Activated CD4-positive, CD25-positive, alpha-beta regulatory T cell treated with anti-CD3 and anti-CD28 coated beads, Interleukin-2, amount 50 U/mL, for 72 hours (primary cell): ENCODE results near the gene FDXR.
"Not testable (repeated sequence)": the region's sequence is repeated elsewhere in the genome, so short reads cannot be mapped to it uniquely, and the experiment has no call there.

ENCODE experiments used
- DNase-seq: peaks from one replicate; pipeline ENCODE4 v3.0.0; 2021

Gene FDXR, protein sequence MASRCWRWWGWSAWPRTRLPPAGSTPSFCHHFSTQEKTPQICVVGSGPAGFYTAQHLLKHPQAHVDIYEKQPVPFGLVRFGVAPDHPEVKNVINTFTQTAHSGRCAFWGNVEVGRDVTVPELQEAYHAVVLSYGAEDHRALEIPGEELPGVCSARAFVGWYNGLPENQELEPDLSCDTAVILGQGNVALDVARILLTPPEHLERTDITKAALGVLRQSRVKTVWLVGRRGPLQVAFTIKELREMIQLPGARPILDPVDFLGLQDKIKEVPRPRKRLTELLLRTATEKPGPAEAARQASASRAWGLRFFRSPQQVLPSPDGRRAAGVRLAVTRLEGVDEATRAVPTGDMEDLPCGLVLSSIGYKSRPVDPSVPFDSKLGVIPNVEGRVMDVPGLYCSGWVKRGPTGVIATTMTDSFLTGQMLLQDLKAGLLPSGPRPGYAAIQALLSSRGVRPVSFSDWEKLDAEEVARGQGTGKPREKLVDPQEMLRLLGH

GRCh38 chr17:74872313-74873036 is at the start of gene FDXR:
TSS of gene FDXR (minus strand) at chr17:74872994. CDS start at chr17:74872944, 50 bp downstream.
- DNase-seq, result no peak

- DNase-seq, result no peak
Measured at GRCh38 chr17:74922172-74922571, 49.4 kb upstream of the FDXR start.

- no peak for DNase-seq
Measured at GRCh38 chr17:74921769-74922168, 49.0 kb upstream of the FDXR start.

DNA sequence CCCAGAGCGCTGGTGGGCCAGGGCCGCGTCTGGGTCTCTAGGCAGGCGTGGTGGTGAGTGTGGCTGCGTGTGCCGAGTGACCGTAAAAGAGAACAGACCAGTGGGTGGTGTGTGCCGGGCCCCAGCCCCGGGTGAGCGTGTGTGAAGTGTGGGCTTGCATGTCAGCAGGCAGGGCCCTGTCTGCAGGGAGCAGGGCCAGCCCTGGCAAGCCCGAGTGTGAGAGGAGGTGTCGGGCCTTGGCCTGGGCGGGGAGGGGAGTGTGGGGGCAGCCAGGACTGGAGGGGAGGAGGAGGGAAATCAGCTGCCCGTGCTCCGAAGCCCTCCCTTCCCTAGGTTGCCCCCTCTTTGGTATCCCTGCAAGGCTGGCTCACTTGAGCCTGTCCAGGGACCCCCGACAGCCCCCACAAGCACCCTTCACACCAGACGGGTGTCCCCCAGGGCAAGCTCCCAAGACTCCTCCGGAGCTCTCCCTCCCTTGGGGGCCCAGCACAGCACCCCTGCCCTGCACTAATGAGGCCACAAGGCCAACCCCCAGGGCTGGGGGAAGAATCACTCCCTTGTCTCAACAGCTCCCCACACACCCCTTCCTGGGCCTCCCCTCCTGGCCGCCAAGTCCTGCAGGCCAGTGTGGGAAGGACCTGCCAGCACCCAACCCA is 48.4 kb upstream of the FDXR start:
- no peak for DNase-seq

GRCh38 chr17:74920642-74921025 is 47.8 kb upstream of the FDXR start:
- no peak for DNase-seq

DNA sequence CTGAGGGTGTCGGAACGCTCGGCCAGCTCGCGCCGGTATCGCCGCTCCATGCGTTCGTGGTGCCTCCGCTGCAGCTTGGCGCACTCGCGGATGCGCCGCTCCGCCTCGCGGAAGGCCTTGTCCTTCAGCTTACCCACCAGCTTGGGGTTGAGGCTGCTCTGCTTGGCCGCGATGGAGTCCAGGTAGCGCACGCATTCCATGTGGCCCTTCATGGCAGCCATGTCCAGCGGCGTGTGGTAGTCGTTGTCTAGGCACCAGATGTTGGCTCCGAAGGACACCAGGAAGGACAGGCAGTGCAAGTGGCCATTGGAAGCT is 47.5 kb upstream of the FDXR start:
- DNase-seq, result no peak

DNA sequence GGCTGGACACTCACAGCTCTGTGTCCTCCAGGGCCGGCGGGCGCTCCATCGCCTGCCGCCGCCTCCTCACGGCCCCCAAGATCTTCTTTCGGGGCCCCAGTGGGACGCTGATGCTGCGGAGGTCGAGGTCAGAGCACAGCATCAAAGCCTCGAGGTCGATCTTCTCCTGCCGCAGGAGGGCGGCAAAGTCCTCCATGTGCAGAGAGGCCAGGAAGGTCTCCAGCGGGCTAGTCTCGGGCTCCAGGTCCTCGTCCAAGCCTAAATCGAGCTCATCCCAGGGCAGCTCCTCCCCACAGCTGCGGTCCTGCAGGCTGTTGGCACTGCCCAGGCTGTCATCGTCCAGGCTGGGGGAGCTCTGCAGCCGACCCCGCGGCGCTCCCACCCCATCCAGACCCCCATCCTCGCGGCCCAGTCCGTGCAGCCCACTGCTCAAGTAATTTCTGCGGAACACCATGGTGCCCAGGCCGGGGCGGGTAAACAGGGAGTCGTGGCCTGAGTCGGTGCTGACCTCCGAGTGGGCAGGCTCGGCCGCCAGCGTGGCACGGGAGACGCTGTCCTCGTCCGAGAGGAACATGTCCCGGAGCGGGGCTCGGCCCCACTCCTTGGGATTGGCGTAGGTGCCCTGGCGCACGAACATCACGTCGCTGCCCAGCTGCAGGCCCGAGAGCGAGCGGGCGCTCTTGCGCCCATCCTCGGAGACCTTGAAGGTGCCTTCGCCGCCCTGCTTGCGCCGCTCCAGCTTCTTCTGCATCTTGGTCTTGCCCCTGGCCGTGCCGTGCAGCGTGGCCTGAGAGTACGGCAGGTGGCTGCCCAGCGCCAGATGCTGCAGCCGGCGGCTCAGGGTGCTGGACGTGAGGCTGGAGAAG is 46.9 kb upstream of the FDXR start:
- no peak for DNase-seq

DNA sequence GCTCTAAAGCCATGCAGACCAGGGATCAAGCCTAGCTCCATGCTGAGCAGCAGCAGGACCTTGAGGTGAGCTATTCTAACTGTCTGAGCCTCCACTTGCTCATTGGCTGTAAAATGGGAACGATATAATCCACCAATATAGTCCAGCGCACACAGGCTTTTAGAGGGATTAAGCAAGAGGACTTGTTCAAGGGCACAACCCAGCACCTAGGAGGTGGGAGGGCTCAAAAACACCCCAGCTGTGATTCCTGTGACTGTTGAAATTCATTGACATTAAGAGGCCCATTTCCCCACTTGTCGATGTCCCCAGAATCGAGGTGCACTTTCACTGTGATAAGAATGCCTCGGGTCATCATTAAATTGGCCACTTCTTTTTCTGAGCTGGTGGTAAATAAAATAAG is 46.1 kb upstream of the FDXR start:
- no peak for DNase-seq

- no peak for DNase-seq
Measured at GRCh38 chr17:74917430-74917829, 44.6 kb upstream of the FDXR start.

GRCh38 chr17:74916851-74917199 is 44.0 kb upstream of the FDXR start:
- no peak for DNase-seq

DNA sequence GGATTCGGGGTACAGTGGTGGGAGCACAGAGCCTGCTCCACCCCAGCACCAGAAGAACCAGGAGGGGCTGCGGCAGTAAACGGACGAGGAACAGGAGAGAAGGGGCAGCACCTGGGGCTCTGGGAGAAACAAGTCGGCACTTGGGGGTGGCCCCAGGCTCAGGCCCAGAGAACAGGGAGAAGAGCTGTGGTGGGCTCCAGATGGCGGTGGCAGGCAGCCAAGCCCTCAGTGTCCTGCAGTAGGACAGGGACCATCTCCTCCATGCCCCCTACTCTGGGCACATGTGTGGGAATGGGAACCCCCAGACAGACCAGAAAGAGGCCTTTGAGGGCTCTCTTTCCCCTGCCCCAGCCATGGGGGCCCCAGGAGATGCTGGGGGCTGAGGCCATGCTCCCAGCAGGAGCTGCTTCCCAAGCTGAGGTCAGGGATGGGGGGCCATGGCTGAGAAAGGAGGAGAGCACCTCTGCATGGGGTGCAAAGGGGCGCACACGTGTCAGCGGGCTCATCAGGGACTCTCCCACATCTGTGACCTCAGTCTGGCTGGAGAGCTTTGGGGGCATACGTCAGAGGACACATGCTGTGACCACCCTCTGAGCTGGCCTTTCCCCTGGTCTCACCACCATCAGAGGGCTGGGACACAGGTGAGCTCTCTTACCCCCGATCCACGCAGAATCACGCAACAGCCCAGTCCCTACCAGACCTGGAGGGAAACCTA is 43.5 kb upstream of the FDXR start:
- DNase-seq, result no peak

DNA sequence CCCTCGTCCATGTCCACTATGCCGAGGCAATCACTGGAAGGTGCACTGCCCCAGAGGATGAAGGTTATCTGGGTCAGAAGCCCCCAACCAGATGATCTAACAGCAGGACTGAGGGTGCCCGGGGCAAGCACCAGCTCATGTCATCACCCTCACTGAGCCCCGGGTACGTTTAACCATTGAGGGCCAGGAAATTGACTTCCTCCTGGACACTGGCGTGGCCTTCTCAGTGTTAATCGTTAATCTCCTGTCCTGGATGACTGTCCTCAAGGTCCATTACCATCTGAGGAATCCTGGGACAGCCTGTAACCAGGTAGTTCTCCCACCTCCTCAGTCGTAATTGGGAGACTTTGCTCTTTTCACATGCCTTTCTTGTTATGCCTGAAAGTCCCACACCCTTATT is 38.6 kb upstream of the FDXR start:
- DNase-seq, result not testable (repeated sequence)

DNA sequence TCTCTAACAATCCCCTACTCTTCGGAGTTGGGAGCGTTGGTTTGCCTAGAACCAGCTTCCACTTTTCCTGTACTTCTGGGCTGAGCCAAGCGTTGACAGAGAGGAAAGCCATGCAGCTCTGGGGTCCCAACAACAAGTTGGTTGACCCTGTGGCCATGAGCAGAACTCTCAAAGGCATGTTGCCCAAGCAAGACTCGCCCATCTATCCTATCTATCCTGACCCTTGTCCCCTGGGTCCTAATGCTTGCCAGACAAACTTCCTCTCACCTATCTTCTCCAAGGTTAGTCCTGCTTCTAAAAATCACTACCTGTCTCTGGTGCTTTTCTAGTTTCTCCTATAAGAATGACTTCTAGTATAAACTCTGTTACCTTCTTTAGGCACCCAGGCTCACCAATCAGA is 36.3 kb upstream of the FDXR start:
- not testable (repeated sequence) for DNase-seq

GRCh38 chr17:74907012-74907411 is 34.2 kb upstream of the FDXR start:
- no peak for DNase-seq

DNA sequence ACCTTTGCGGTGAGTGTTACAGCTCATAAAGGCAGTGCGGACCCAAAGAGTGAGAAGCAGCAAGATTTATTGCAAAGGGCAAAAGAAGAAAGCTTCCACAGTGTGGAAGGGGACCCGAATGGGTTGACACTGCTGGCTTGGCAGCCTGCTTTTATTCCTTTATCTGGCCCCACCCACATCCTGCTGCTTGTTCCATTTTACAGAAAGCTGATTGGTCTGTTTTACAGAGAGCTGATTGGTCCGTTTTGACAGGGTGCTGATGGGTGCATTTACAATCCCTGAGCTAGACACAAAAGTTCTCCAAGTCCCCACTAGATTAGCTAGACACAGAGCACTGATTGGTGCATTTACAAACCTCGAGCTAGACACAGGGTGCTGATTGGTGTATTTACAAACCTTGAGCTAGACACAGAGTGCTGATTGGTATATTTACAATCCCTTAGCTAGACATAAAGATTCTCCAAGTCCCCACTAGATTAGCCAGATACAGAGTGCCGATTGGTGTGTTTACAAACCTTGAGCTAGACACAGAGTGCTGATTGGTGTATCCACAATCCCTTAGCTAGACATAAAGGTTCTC is 33.5 kb upstream of the FDXR start:
- not testable (repeated sequence) for DNase-seq

DNA sequence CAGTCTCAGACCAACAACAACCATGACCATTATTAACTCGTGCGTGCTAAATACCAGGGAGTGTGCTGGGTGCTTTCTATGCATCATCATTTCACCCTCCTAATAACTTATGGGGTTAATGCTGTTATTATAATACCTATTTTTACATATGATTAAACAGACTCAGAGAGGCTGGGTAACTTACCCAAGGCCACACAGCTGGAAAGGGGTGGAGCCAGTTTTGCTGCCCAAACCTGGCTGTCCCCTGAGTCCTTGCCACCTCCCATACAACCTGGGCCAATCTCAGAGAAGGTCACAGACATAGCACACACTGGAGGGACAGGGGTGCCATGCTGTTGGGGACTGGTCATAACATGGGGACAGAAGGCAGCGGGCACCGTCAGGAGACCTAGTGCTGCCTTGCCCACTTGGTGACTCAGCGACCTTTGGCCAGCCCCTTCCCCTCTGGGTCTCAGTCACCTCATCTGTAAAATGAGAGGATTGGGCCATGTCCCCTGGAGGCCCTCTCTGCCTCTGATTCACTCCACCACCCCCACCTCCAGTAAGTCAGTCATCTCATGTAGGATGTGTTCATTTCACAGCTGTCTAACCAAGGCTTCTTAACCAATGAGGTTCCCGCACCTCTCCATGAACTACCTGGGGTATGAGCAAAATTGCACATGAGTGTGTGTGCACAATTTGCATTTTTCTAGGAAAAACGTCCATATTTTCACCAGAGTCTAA is 32.1 kb upstream of the FDXR start:
- DNase-seq, result no peak

DNA sequence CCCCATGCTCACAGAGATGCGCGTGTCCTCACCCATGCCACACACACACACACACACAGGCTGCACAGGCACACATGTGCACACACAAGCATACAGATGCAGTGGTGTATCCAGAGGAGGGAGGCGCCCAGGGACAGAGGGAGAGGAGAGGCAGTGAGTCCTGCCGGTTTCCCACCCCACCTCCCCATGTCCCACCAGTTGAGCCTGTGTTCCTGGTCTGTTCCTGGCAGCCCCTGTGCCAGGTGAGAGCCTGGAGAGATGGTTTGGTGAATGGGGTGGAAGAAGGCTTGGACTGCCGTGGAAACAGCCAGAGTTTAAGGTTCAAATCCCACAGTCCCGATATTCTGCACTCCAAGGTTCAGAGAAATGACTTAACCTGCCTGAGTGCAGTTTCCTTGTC is 30.9 kb upstream of the FDXR start:
- no peak for DNase-seq

GRCh38 chr17:74903034-74903433 is 30.2 kb upstream of the FDXR start:
- DNase-seq, result no peak

- DNase-seq, result no peak
Measured at GRCh38 chr17:74901353-74902135, 28.8 kb upstream of the FDXR start.

DNA sequence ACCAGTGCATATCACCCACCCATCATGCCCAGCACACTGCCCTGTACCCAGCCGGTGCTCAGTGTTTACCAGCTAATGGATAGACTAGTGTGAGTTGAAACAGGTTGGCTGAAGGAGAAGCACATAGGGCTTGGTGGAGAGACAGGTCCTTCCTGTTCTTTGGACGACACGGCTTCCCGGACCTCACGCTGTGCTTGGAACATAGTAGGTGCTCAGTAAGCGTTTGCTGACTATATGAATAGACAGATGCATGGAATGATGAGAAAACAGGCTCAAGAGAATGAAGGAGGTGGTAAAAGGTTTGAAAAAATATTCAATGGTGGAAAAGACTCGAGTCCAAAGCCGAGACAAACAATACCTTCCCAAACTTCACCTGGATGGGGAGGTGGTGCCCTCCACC is 27.4 kb upstream of the FDXR start:
- DNase-seq, result no peak
